A549 (cell line): ENCODE measurements around the gene GOLT1B. TPM values are rescaled to one million over a fixed set of nuclear protein-coding genes. Genes with fewer than 3 reads are reported as not detected.

Experiments used
- ATAC-seq, 2 experiments: fragments of 200-7000 bp in 1 of 2; fragments of >200 bp in 1 of 2; cut with Nextera tagmentation in 1 of 2; cut with Tn5 transposase in 1 of 2; 3 replicates each; pipeline versions ENCODE4 v1.8.0 to v1.9.1; 2018 to 2020; ENCODE audit warnings: mild to moderate bottlenecking in 1 of 2, moderate library complexity in 1 of 2
- CTCF ChIA-PET: fragments of 300-600 bp; sonication (Branson Sonifier 250); formaldehyde crosslinking; extraction: SDS; loops from one replicate; lab custom pipeline; 2021; ENCODE audit warnings: antibody characterized with exemption, inconsistent platforms; lab: Yijun Ruan, JAX
- POLR2A ChIA-PET: fragments of 350-600 bp; formaldehyde crosslinking; extraction: SDS; loops from one replicate; lab custom pipeline; 2021; ENCODE audit warnings: antibody characterized with exemption, inconsistent platforms; lab: Yijun Ruan, JAX
- DNase-seq, 2 experiments: peaks; one replicate each; pipeline versions ENCODE4 v3.0.0 to v3.0.0-alpha.2; 2011 to 2016; ENCODE audit warnings: low read depth in 1 of 2, low spot score in 1 of 2
- FAIRE-seq: peaks from 2 replicates; lab custom pipeline; 2011; peaks lifted over from hg19 to GRCh38; lab: Jason Lieb, UNC
- H3K27ac ChIP-seq, 2 experiments: fragments of >200 bp; sonication (Bioruptor Twin); formaldehyde crosslinking; 3 replicates each; pipeline ENCODE4 v1.5.1; 2016 to 2017
- H3K4me1 ChIP-seq: fragments of >200 bp; sonication (Bioruptor Twin); formaldehyde crosslinking; 3 replicates; pipeline ENCODE4 v1.6.1; 2016
- H3K4me2 ChIP-seq: fragments of >200 bp; sonication (Bioruptor Twin); formaldehyde crosslinking; 3 replicates; pipeline ENCODE4 v1.6.1; 2016
- H3K4me3 ChIP-seq: fragments of >200 bp; sonication (Bioruptor Twin); formaldehyde crosslinking; 3 replicates; pipeline ENCODE4 v1.5.1; 2016
- H3K9me3 ChIP-seq: fragments of >200 bp; sonication (Bioruptor Twin); formaldehyde crosslinking; 3 replicates; pipeline ENCODE4 v1.6.1; 2016
- CBX2 ChIP-seq: fragments of 200-600 bp; sonication (generic); IDR thresholded peaks from 2 replicates; pipeline ENCODE4 v1.6.1; 2016; ENCODE audit warnings: low read depth, mild to moderate bottlenecking, borderline replicate concordance
- CHD2 ChIP-seq: fragments of 150-350 bp; IDR thresholded peaks from 2 replicates; pipeline ENCODE4 v1.6.1; 2014; ENCODE audit warnings: low read length; ENCODE audit not compliant: partially characterized antibody
- CHD4 ChIP-seq: fragments of 200-600 bp; sonication (generic); IDR thresholded peaks from 2 replicates; pipeline ENCODE4 v1.6.1; 2016; ENCODE audit warnings: antibody characterized with exemption, mild to moderate bottlenecking, borderline replicate concordance
- EHF ChIP-seq: fragments of 250-450 bp; sonication (Bioruptor Pico); IDR thresholded peaks from 2 replicates; pipeline ENCODE4 v1.5.0; 2020; ENCODE audit warnings: mild to moderate bottlenecking
- ESRRA ChIP-seq: fragments of 150-350 bp; IDR thresholded peaks from 2 replicates; pipeline ENCODE4 v1.6.1; 2014; ENCODE audit warnings: mild to moderate bottlenecking, low read length, borderline replicate concordance
- FOSL2 ChIP-seq, 2 experiments: fragments of 450-650 bp in 1 of 2; fragments of >200 bp in 1 of 2; sonication (Bioruptor Twin) in 1 of 2; formaldehyde crosslinking; IDR thresholded peaks; 2 replicates each; pipeline versions ENCODE4 v1.5.0 to v1.6.1; 2016 to 2020; ENCODE audit warnings: mild to moderate bottlenecking in 1 of 2, moderate library complexity in 1 of 2
- HDAC2 ChIP-seq: fragments of 200-600 bp; sonication (generic); IDR thresholded peaks from 2 replicates; pipeline ENCODE4 v1.6.1; 2016
- HEYL ChIP-seq: fragments of 250-450 bp; sonication (Bioruptor Pico); IDR thresholded peaks from 2 replicates; pipeline ENCODE4 v1.8.0; 2021; ENCODE audit warnings: mild to moderate bottlenecking, moderate library complexity
- HOXA7 ChIP-seq: fragments of 250-450 bp; sonication (Bioruptor Pico); IDR thresholded peaks from 2 replicates; pipeline ENCODE4 v1.5.0; 2020; ENCODE audit warnings: mild to moderate bottlenecking, moderate library complexity
- HOXB13 ChIP-seq: fragments of 250-450 bp; sonication (Bioruptor Pico); IDR thresholded peaks from 2 replicates; pipeline ENCODE4 v1.5.0; 2020; ENCODE audit warnings: low read depth, mild to moderate bottlenecking, moderate library complexity
- HOXB5 ChIP-seq: fragments of 250-450 bp; sonication (Bioruptor Pico); IDR thresholded peaks from 2 replicates; pipeline ENCODE4 v1.5.0; 2020; ENCODE audit warnings: mild to moderate bottlenecking, moderate library complexity
- KDM1A ChIP-seq: fragments of 200-600 bp; sonication (generic); IDR thresholded peaks from 2 replicates; pipeline ENCODE4 v1.6.1; 2016; ENCODE audit warnings: low read depth, mild to moderate bottlenecking
- KDM5A ChIP-seq: fragments of 200-600 bp; sonication (generic); IDR thresholded peaks from 2 replicates; pipeline ENCODE4 v1.6.1; 2016; ENCODE audit warnings: antibody characterized with exemption, mild to moderate bottlenecking
- MAZ ChIP-seq: fragments of 150-350 bp; IDR thresholded peaks from 2 replicates; pipeline ENCODE4 v1.6.1; 2014; ENCODE audit warnings: antibody characterized with exemption, low read depth, low read length, borderline replicate concordance
- NFE2L2 ChIP-seq: fragments of 150-350 bp; conservative IDR thresholded peaks from 2 replicates; pipeline ENCODE4 v1.6.1; 2014; ENCODE audit warnings: low read length
- NR3C1 ChIP-seq: fragments of >200 bp; sonication (Bioruptor Twin); formaldehyde crosslinking; IDR thresholded peaks from 3 replicates; pipeline ENCODE4 v1.6.1; 2017
- PHF8 ChIP-seq: fragments of 200-600 bp; sonication (generic); IDR thresholded peaks from 2 replicates; pipeline ENCODE4 v1.6.1; 2016; ENCODE audit warnings: low read depth, mild to moderate bottlenecking, antibody characterized with exemption, moderate library complexity, borderline replicate concordance
- POLR2AphosphoS2 ChIP-seq: conservative IDR thresholded peaks from 2 replicates; pipeline ENCODE4 v1.6.1; 2012; ENCODE audit warnings: low read length, improper control_type of control experiment, inconsistent platforms
- RCOR1 ChIP-seq: fragments of 150-350 bp; IDR thresholded peaks from 2 replicates; pipeline ENCODE4 v1.6.1; 2014; ENCODE audit warnings: antibody characterized with exemption, low read length, low read depth
- RFX5 ChIP-seq: fragments of 450-650 bp; IDR thresholded peaks from 2 replicates; pipeline ENCODE4 v1.7.1; 2014; ENCODE audit warnings: antibody characterized with exemption, mild to moderate bottlenecking, moderate library complexity
- RNF2 ChIP-seq: fragments of 200-600 bp; sonication (generic); IDR thresholded peaks from 2 replicates; pipeline ENCODE4 v1.6.1; 2016; ENCODE audit warnings: low read depth, mild to moderate bottlenecking, antibody characterized with exemption, moderate library complexity, borderline replicate concordance
- SMC3 ChIP-seq: fragments of >200 bp; sonication (Bioruptor Twin); formaldehyde crosslinking; IDR thresholded peaks from 3 replicates; pipeline ENCODE4 v1.6.1; 2018; ENCODE audit warnings: inconsistent platforms
- TFCP2L1 ChIP-seq: fragments of 250-450 bp; sonication (Bioruptor Pico); IDR thresholded peaks from 2 replicates; pipeline ENCODE4 v1.5.0; 2021; ENCODE audit warnings: mild to moderate bottlenecking
- ZNF302 ChIP-seq: fragments of 250-450 bp; sonication (Bioruptor Pico); IDR thresholded peaks from 2 replicates; pipeline ENCODE4 v1.9.0; 2021; ENCODE audit warnings: inconsistent platforms, mild to moderate bottlenecking, moderate library complexity
- WGBS: methylation state at CpG from one replicate; pipeline ENCODE4 v1.1.6; 2017; ENCODE audit errors: missing lambda C conversion rate; 5-methylcytosine and 5-hydroxymethylcytosine counted together
- polyA plus RNA-seq, 4 experiments: library from polyadenylated mRNA; depleted of rRNA in 3 of 4; stranded (reverse); fragments of >200 nt; fragmentation: RNase III in 1 of 4; extraction: RNeasy Plus Mini Kit Qiagen cat#74134 plus additional on column Dnase treatment in 1 of 4; gene quantifications; 2 replicates in 3 of 4; 3 replicates in 1 of 4; pipeline ENCODE4 v1.2.3, GENCODE V29; 2011 to 2017
- TF ChIP-seq, protein P1 (sequence below): IDR thresholded peaks from 2 replicates; pipeline ENCODE4 v1.6.1; 2012; ENCODE audit warnings: low read depth, borderline replicate concordance
- TF ChIP-seq, protein P2 (sequence below): fragments of 250-450 bp; sonication (Bioruptor Pico); IDR thresholded peaks from 2 replicates; pipeline ENCODE4 v1.5.0; 2020; ENCODE audit warnings: low read depth, mild to moderate bottlenecking, moderate library complexity
- TF ChIP-seq, protein P3 (sequence below): fragments of >200 bp; sonication (Bioruptor Twin); formaldehyde crosslinking; IDR thresholded peaks from 2 replicates; pipeline ENCODE4 v1.6.1; 2016
- TF ChIP-seq, protein P4 (sequence below): fragments of 150-350 bp; IDR thresholded peaks from 2 replicates; pipeline ENCODE4 v1.6.1; 2014; ENCODE audit warnings: low read depth, mild to moderate bottlenecking, low read length
- TF ChIP-seq, protein P5 (sequence below): fragments of 450-650 bp; IDR thresholded peaks from 2 replicates; pipeline ENCODE4 v1.6.1; 2014; ENCODE audit warnings: antibody characterized with exemption
- TF ChIP-seq, protein P6 (sequence below): fragments of >200 bp; sonication (Bioruptor Twin); formaldehyde crosslinking; IDR thresholded peaks from 3 replicates; pipeline ENCODE4 v1.6.1; 2016

The GOLT1B gene
- polyA plus RNA-seq, 2 of the 4 experiments (the other 2 are of a cell fraction), result 73.4 to 80.4 TPM

DNA sequence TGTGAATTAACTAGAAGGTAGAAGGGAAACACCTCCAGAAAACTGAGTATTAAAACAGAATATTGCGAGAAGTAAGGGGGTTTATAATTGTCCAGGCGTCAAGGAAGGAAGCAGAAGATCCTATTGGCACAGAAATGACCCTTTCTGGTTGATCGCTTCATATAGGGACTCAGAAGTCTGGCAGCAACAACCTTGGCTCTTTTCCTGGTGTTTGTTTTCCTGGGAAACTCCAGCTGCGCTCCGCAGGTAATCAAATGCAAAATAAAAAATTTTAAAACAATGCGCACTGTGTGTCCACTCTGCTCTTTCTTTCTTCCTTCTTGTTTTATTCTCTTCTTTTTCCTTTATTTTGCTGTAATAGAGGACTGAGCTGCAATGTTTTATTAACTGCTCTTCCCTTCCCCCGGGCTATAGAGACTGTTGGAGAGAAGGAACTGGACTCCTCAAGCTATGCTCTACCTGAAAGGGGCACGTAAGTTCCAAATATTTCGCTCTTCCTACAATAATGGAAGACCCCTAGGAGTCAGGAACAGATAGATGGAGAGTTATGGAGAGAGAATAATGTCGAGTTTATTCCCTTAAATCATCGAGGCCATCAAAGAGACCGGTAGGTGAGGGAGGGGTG, 25.2 kb downstream of the GOLT1B start:
- CTCF ChIA-PET, result interaction anchor here (1.0 to 1.4 kb wide), 3 partner anchors 30 to 137 kb away, joined by 3 to 5 read pairs (median 4); no protein-coding TSS in a partner anchor
- 30% methylated on average over 12 of the region's 12 CpGs for WGBS
- H3K4me1 ChIP-seq, result peaks cover 28% of the 10 kb centered on the region
- peak overlapping the region; percentile 67 for H3K4me2 ChIP-seq
- DNase-seq (no peak), FAIRE-seq (peak; percentile 59), ATAC-seq (peak; percentile 38 to 49; a peak in 5 of 6 replicates)
- H3K9me3 ChIP-seq, result 0 out of 3 replicates have a peak, but pooled peaks cover 2% of the 10 kb centered on the region
- peak overlapping the region; percentile 74 to 93 for H3K27ac ChIP-seq
- POLR2A ChIA-PET, result interaction anchor here (1.0 to 2.9 kb wide), 2 partner anchors 26 to 89 kb away, joined by 5 to 18 read pairs; partner anchors contain the start of genes GOLT1B, PYROXD1 and RECQL
- H3K4me3 ChIP-seq, result peak overlapping the region; percentile 59
- TF ChIP-seq MAZ (no peak), POLR2AphosphoS2 (no peak), NFE2L2 (no peak), TFCP2L1 (CRISPR knock-in tag) (no peak)

DNA sequence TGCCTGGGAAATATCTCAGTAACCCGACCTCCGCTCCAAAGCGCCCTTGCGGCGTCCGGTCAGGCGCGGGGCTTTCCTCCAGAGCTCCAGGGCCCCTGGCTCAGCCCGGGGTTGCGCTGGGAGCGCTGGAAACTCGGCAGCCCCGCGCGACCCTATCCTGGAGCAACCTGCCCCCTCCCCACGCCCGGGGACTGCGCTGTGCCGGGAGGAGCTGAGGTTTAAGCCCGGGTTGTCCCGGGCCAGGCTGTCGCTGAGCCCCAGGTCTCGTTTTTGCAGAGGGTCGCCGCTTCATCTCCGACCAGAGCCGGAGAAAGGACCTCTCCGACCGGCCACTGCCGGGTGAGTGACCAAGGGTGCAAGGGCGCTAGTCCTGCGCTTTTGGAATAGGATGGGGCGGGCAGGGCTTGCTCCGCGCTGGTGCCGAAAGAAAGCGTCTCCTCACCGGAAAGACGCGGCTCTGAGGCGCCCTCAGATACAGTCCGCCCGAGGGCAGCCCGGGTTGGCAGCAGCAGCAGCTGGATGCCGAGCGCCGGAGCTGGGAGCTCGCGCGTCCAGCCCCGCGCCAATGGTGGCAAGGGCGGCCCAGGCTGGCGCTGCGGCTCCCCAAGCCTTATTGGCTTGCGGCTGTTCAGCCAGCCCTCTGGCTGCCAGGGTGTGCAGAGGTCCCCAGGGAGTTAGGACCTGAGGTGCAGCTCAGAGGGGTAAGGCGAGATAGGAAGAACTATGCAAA, 26.0 kb downstream of the GOLT1B start:
- H3K4me2 ChIP-seq, result peak overlapping the region; percentile 67
- peak overlapping the region; percentile 74 to 93 for H3K27ac ChIP-seq
- ChIA-PET POLR2A (interaction anchor here (0.7 to 2.9 kb wide), 3 partner anchors 16 to 130 kb away, joined by 3 to 18 read pairs (median 4); partner anchors contain the start of genes GOLT1B, LDHB and RECQL), CTCF (interaction anchor here (1.0 to 1.4 kb wide), 5 partner anchors 10 to 136 kb away, joined by 3 to 5 read pairs (median 4); no protein-coding TSS in a partner anchor)
- peak; percentile 70 to 75 for DNase-seq
- peak overlapping the region; percentile 59 for H3K4me3 ChIP-seq
- peak; percentile 94 to 95 for ATAC-seq
- WGBS, result 2% methylated on average over 36 of the region's 57 CpGs
- FAIRE-seq, result no peak
- peaks cover 28% of the 10 kb centered on the region for H3K4me1 ChIP-seq
- H3K9me3 ChIP-seq, result 0 out of 3 replicates have a peak, but pooled peaks cover 2% of the 10 kb centered on the region
- TF ChIP-seq, protein P1, sequence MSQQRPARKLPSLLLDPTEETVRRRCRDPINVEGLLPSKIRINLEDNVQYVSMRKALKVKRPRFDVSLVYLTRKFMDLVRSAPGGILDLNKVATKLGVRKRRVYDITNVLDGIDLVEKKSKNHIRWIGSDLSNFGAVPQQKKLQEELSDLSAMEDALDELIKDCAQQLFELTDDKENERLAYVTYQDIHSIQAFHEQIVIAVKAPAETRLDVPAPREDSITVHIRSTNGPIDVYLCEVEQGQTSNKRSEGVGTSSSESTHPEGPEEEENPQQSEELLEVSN, result no peak; the same call in 1 of the 2 replicates
- TF ChIP-seq, protein P2, sequence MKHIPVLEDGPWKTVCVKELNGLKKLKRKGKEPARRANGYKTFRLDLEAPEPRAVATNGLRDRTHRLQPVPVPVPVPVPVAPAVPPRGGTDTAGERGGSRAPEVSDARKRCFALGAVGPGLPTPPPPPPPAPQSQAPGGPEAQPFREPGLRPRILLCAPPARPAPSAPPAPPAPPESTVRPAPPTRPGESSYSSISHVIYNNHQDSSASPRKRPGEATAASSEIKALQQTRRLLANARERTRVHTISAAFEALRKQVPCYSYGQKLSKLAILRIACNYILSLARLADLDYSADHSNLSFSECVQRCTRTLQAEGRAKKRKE (CRISPR knock-in tag), result no peak
- TF ChIP-seq HOXB5 (CRISPR knock-in tag), result no peak
- TF ChIP-seq CHD4, result no peak
- TF ChIP-seq RCOR1, result no peak
- TF ChIP-seq CBX2, result no peak
- no peak for TF ChIP-seq EHF (CRISPR knock-in tag)
- no peak for TF ChIP-seq ESRRA
- peak; percentile 17; the same call in 1 of the 3 replicates for TF ChIP-seq SMC3
- no peak for TF ChIP-seq KDM5A
- TF ChIP-seq HOXA7 (CRISPR knock-in tag), result no peak
- TF ChIP-seq FOSL2 (IDR thresholded peaks at IDR 0.05), result no peak
- no peak for TF ChIP-seq FOSL2 (CRISPR knock-in tag; IDR thresholded peaks at IDR 0.05)
- TF ChIP-seq KDM1A, result no peak
- TF ChIP-seq CHD2, result no peak
- TF ChIP-seq, protein P3, sequence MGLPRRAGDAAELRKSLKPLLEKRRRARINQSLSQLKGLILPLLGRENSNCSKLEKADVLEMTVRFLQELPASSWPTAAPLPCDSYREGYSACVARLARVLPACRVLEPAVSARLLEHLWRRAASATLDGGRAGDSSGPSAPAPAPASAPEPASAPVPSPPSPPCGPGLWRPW, result no peak
- no peak for TF ChIP-seq ZNF302 (CRISPR knock-in tag)
- TF ChIP-seq, protein P4, sequence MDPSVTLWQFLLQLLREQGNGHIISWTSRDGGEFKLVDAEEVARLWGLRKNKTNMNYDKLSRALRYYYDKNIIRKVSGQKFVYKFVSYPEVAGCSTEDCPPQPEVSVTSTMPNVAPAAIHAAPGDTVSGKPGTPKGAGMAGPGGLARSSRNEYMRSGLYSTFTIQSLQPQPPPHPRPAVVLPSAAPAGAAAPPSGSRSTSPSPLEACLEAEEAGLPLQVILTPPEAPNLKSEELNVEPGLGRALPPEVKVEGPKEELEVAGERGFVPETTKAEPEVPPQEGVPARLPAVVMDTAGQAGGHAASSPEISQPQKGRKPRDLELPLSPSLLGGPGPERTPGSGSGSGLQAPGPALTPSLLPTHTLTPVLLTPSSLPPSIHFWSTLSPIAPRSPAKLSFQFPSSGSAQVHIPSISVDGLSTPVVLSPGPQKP, result no peak
- TF ChIP-seq RNF2, result 0 out of 2 replicates have a peak, but pooled peaks have one; percentile 55
- TF ChIP-seq HOXB13 (CRISPR knock-in tag), result no peak
- TF ChIP-seq, protein P5, sequence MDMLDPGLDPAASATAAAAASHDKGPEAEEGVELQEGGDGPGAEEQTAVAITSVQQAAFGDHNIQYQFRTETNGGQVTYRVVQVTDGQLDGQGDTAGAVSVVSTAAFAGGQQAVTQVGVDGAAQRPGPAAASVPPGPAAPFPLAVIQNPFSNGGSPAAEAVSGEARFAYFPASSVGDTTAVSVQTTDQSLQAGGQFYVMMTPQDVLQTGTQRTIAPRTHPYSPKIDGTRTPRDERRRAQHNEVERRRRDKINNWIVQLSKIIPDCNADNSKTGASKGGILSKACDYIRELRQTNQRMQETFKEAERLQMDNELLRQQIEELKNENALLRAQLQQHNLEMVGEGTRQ, result no peak
- no peak for TF ChIP-seq RFX5
- no peak for TF ChIP-seq HEYL (CRISPR knock-in tag)
- TF ChIP-seq HDAC2, result peak; percentile 61; the same call in 1 of the 2 replicates
- TF ChIP-seq NR3C1, result no peak
- TF ChIP-seq NFE2L2, result no peak
- no peak for TF ChIP-seq PHF8
- TF ChIP-seq, protein P6, sequence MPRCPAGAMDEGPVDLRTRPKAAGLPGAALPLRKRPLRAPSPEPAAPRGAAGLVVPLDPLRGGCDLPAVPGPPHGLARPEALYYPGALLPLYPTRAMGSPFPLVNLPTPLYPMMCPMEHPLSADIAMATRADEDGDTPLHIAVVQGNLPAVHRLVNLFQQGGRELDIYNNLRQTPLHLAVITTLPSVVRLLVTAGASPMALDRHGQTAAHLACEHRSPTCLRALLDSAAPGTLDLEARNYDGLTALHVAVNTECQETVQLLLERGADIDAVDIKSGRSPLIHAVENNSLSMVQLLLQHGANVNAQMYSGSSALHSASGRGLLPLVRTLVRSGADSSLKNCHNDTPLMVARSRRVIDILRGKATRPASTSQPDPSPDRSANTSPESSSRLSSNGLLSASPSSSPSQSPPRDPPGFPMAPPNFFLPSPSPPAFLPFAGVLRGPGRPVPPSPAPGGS, result no peak
